Activated gamma-delta T cell (primary cell): ENCODE data around the gene TEAD1.

Experiments
- DNase-seq: peaks from one replicate; lab custom pipeline; 2025; lab: John Stamatoyannopoulos, UW

TEAD1 gene

GRCh38 chr11:12811861-12812260 is 137.6 kb downstream of the TEAD1 start:
- DNase-seq = no peak

GRCh38 chr11:12812849-12813248 is 138.6 kb downstream of the TEAD1 start:
- DNase-seq = no peak

DNA sequence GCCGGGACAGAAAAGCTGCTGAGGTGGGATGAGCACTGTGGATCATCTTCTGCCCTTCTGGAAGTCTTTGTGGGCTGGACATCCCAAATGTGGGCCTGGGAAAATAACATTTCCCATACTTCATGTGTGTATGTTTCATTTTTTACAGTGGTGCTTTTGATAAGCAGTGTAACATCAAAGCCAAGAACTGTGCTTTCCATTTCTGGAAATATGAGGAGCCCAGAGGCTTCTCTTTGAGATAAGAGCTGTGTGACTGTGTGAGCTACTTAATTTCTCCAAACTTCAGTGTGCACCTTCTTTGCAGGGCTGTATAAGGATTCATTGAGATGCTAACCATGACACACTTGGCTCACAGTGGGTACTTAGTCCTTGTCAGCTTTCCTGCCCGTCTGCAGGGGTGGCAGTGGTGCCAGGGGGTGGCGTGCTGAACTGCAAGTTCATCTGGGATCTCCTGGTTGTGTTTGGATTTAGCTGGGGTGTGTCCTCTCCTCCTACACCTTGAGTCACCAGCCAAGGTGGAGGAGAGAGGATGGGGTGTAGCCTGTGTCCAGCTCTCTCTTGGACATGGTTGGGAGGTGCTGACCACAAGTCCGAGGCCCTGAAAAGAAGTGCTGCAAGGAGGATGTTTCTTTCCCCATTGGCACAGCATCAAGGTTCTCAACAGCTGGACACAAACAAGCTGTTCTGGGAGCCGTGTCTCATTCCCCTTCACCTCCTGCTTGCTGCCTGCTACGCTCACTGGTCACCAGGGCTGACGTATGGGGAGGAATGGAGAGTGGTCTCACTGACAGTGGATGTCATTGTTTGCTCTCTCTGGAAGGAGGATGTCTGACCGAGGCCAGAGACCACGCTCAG is 139.4 kb downstream of the TEAD1 start:
- DNase-seq = no peak

- DNase-seq = no peak
Measured at GRCh38 chr11:12815129-12815480, 140.9 kb downstream of the TEAD1 start.

DNA sequence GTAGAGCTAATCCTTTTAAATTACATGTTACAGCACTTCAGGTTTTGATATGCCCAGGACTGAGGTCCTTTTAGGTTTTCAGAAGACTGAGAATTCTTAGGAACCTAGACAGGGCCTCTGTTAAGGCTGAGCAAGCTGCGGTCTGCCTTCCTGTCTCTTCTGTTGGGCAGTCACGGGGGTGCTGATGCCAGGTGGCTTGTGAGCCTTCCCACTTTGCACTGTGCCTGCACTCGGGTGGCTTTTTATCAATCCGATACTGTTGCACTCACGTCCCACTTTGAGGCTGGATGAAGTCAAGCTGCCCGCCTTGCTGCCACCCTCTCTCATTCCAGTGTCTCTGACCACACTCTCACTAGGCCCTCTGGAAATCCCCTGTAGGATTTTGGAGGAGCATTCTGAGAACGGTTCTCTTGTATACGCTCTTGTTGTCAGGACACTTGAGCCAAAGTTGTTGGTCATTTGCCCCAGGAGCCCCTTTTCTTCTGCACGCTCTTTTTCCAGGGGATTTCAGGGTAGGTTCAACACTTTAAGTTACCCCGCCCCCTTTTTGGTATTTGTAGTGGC is 141.8 kb downstream of the TEAD1 start:
- DNase-seq = no peak

DNA sequence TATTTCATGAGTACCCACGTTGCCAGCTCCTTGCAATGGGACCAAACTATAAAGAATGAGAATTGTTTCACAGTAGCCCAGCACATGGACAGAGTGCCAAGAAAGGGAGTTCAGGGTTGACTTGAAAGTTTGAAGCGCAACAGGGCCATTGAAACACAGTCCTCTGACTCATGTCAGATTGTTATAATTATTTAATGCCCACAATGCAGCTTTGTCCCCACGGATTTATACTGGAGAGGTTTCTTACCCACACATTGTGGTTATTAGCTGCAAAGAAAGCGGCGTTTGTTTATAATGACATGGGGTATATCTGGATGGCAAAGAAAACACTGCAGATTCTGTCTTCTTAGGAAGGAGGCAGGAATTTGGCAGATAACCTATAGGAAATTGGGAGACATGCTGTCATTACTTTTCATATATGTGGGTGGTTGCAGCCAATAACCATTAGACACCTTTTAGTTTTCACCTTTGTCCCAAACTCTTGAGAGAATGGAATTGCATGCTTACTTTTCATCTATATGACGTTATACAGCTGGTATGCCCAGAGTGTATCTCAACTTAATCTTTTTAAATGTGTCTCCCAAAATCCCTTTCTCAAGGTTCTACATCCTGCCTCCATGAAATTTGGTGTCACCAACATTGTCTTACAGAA is 143.6 kb downstream of the TEAD1 start:
- no peak for DNase-seq

DNA sequence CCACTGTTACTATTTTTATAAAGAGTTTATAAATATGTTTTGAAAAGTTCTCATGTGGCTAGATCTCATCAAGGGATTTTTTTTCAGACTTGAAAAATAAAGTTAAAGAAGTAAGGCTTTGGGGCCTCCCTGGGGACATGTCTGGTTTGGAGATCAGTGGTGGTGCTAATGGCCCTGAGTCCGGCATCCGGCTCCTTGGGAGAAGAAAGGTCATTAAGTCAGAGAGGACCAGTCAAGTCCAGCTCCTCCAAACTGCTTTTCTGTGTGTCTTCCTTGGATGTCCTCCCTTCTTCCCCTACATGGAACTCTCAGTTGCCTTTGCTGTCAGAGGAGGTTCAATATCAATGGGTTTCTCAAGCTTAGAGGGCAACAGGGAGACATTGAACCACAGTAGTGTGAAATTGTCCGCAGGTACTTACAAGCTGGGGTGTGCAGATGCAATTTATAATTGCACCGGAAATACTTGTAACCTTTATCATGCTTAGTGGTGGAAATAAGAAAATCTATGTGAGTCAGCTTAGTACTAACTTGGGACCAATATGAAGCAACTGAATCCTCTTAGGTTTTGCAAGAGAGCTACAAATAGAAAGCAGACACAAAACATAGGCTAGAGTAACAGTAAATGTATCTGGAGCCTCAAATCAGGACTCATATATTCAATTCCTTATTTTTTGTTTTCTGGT is 144.3 kb downstream of the TEAD1 start:
- DNase-seq = no peak

DNA sequence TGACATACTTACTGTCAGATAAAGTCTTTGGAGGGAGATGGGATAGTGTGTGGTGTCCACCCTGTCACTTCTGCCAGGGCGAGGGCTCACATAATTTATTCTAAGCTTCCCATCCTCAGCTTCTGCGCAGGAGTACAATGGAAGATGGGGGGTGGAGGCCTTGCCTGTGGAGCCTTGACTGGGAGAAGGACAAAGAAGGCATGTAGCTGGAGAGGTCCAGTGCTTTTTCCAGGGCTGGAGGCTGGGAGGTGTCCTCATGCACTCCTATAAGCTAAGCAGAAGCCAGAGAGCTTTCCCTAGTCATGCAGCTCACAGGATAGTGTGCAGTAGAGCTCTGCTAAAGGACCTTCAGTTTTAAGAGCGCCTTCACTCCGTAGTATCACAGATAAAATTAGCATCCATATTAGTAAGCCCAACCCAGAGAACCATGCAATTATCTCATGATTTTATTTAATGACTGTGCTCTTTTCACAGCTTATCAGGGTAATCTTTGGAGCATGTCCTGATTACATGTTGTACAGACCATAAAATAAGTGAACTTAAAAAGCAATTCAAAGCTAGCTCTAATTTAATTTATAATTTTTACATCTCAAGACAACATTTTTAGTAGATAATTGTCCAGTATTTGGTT is 148.3 kb downstream of the TEAD1 start:
- no peak for DNase-seq

DNA sequence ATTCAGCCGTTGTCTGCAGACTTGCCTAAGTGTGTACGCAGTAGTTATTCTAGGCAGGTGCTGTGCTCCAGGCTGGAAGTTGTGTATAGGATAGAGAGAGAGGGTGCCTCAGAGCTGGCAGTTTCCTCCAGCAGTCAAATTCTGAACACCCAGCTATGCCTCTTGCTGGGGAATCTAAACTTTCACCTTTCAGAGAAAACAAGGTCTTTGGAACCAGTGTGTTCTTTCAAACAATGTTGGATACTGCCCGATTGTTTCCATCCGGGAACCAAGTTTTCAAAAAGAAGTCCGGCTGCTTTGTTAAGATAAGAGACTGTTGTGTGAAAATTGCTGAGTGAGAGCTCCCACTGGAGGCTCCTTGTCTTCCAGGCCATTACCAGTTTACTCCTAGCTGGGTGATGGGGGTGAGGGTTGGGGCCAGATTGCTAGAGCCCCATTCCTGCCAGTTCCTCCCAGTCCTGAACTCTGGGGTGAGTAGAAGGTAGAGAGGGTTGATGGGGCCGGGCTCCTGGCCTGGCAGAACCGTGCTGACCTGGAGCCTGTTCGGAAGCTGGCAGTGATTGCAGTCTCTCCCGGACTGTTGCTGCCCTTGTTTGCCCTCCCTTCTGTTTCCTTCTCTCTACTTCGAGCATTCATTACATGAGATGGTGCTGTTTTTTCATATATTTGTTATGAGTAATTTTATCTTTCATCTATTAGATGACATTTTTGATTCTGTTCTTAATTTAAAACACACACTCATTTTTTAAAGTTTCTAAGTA is 150.2 kb downstream of the TEAD1 start:
- DNase-seq = no peak

DNA sequence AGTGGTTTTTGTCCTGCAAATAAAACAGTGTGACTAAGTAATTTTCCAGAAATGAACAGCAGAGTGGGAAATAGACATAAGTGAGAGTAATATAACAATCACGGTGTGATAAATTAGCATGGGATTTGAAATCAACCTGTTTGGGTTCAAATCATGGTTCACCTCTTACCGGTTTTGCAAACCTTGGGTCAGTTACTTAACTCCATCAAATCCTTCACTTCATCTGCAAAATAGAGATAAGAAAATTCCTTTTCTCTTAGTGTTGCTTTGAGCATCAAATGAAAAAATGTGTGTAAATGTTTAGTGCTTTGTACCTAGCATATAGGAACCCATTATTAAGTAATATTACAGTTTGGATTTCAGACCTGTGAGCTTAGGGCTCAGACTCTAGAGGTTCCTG is 152.2 kb downstream of the TEAD1 start:
- DNase-seq = no peak

GRCh38 chr11:12827369-12827768 is 153.1 kb downstream of the TEAD1 start:
- no peak for DNase-seq

DNA sequence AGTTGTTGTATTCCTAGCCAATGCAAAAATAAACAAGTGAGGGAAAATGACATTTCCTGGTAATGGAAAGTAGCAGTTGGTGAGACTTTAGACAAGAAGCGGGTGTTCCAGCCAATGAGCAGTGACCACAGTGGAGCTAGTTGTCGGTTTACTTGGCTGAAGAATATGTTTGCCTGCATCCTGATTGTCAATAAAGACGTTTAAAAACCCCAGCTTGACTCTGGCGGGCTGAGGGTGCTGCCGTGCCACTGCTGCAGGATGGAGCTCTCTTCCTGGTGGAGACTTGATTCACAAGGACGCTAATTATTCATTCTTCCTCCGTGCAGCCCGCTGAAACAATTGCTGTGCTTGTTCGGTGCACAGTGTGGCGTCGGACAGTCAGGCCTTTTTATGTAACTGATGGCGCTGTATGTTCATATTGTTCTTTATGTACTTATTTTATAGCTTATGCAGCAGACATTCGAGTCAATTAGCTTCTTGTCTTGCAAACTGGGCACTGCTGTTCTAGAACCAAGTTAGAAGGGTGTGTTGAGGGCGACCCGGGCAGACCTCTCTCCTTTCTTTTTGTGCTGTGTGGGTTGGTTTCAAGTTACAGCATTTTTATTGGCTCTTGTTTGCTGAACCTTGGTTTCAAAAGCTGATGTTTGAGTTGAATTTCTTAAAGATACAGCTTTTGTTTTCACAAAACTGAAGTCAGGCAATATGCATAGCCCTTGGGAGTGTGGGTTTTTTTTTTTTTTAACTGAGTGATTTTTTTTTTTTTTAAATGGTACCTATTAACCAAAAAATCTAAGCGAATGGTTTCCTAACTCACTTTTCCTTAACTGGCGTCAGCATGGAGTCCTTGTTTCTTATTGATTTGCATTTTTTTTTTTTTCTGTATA is 153.9 kb downstream of the TEAD1 start:
- DNase-seq = no peak

DNA sequence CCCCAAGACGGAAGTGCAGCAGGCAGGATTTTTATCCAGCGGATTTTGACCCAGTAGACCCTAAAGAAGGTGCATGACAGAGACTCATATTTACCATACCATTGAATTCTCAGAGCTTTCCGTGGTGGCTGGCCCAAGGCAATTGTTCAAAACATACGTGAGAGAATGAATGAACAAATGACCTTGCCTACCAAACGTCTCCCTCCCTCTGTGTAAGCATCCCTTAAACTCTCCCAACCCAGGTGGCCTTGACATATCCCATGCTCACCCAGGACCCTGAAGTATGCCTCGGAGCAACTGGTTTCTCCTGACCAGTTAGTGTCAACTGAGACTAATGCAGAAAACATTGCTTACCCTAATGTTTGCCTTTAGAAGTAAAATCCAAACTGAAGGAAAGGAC is 154.9 kb downstream of the TEAD1 start:
- no peak for DNase-seq

- DNase-seq = no peak
Measured at GRCh38 chr11:12829540-12830314, 155.5 kb downstream of the TEAD1 start.

GRCh38 chr11:12831471-12832202 is 157.4 kb downstream of the TEAD1 start:
- DNase-seq = no peak

DNA sequence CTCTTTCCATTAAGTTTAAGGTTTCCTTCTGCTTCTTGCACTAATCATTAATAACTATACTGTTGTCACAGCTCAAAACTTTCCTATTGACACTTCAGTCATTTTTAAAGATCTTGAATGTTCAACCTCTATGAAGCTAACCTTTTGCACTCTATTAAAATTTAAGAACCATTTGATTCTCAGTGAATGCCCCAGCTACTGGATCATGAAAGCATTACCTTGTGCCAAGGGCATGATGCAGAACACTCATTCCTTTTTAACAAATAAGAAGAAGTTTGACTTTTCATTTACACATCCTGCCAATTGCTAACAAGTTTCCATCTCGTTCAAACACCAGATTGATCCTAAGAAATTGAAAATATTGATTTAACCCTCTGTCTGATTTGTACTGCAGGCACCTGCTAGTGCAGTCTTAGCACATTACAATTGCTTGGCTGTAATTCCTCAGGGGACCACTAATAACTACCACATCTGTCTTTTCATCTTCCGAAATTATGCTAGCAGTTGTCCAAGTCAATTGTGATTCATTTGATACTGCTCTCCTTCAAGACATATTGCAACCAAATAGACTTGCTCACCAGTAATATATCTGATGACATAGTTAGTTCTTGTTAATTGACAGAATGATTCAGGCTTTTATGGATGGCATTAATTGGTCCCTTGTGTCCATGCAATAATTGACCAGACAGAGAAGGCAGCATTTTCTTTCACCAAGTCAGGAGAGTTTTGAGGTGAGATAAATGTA is 158.4 kb downstream of the TEAD1 start:
- no peak for DNase-seq

DNA sequence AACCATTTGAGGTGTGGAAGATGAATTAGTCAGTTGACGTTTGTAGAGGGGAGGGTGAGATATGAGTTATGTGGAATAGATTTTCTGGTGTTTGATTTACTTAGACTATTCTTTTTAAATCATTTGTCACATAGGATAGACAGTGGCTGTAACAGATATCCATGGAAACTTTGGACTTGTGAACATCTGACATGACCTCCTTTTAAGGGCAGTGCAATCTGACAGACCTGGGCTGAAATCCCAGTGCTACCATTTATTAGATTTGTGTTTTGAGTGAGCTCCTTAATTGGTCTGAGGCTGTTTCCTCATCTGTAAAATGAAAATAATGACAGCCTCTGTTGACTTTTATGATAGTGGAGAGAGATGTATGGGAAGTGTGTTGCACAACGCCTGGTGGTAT is 159.9 kb downstream of the TEAD1 start:
- no peak for DNase-seq

DNA sequence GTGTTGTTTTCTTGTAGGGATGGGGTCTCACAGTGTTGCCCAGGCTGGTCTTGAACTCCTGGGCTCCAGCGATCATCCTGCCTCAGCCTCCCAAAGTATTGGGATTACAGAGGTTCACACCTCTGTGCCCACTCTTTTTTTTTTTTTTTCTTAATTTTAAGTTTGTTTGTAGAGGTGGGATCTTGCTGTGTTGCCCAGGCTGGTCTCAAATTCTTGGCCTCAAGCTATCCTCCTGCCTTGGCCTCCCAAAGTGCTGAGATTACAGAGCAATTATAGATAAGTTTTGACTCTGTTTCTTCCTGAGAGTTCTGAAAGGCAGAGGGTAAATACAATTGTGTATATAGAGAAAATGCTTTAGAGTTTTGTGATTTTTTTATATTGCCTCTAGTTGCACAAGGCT is 160.4 kb downstream of the TEAD1 start:
- DNase-seq = no peak
